ENCODE data around the gene PAX2.

The PAX2 gene

GRCh38 chr10:100739517-100740368, 5.6 kb upstream of the PAX2 start:
- no peak for DNase-seq (ENCODE audit: low read depth)

GRCh38 chr10:100740476-100741377, 4.7 kb upstream of the PAX2 start:
- no peak for DNase-seq (ENCODE audit: low read depth)

- no peak for DNase-seq (ENCODE audit: low read depth)
Measured at GRCh38 chr10:100741378-100742075, 3.9 kb upstream of the PAX2 start.

- no peak for DNase-seq (ENCODE audit: low read depth)
Measured at GRCh38 chr10:100742076-100742771, 3.2 kb upstream of the PAX2 start.

- no peak for DNase-seq (ENCODE audit: low read depth)
Measured at GRCh38 chr10:100742936-100743335, 2.4 kb upstream of the PAX2 start.

GRCh38 chr10:100743626-100744135, 1.7 kb upstream of the PAX2 start:
- DNase-seq (ENCODE audit: low read depth): peak; percentile 21

GRCh38 chr10:100744136-100744986, 1.0 kb upstream of the PAX2 start:
- DNase-seq (ENCODE audit: low read depth): no peak

- DNase-seq (ENCODE audit: low read depth): no peak
Measured at GRCh38 chr10:100745882-100746783, 751 bp downstream of the PAX2 start.

GRCh38 chr10:100746784-100747455, 1.5 kb downstream of the PAX2 start:
- DNase-seq (ENCODE audit: low read depth): no peak

- DNase-seq (ENCODE audit: low read depth): no peak
Measured at GRCh38 chr10:100747456-100748230, 2.3 kb downstream of the PAX2 start.

GRCh38 chr10:100748231-100749058, 3.1 kb downstream of the PAX2 start:
- no peak for DNase-seq (ENCODE audit: low read depth)

GRCh38 chr10:100749059-100749308, 3.6 kb downstream of the PAX2 start:
- no peak for DNase-seq (ENCODE audit: low read depth)

- DNase-seq (ENCODE audit: low read depth): no peak
Measured at GRCh38 chr10:100749309-100750217, 4.2 kb downstream of the PAX2 start.

- DNase-seq (ENCODE audit: low read depth): no peak
Measured at GRCh38 chr10:100750291-100751210, 5.2 kb downstream of the PAX2 start.

GRCh38 chr10:100751211-100751933, 6.0 kb downstream of the PAX2 start:
- DNase-seq (ENCODE audit: low read depth): no peak
